Activated T-helper 9 cell treated with anti-CD3 and anti-CD28 coated beads, Interleukin-2, amount 50 U/mL, for 16 hours (primary cell): ENCODE results near the gene MMP24OS.
"Not testable (repeated sequence)": the region's sequence is repeated elsewhere in the genome, so short reads cannot be mapped to it uniquely, and the experiment has no call there.

Source experiments
- DNase-seq: peaks from one replicate; pipeline ENCODE4 v3.0.0-alpha.2; 2020; ENCODE audit warnings: low read depth

The MMP24OS gene

GRCh38 chr20:35277531-35278395, at the start of gene MMP24OS:
Gene MMP24OS (minus strand): TSS chr20:35278122. CDS start chr20:35277929, 193 bp downstream.
- DNase-seq, result peak; percentile 81

- no peak for DNase-seq
Observed at GRCh38 chr20:35327074-35327976, 49.4 kb upstream of the MMP24OS start.

GRCh38 chr20:35326740-35327073, 48.8 kb upstream of the MMP24OS start:
- no peak for DNase-seq

- DNase-seq, result no peak
Observed at GRCh38 chr20:35326021-35326739, 48.3 kb upstream of the MMP24OS start.

GRCh38 chr20:35325401-35325800, 47.5 kb upstream of the MMP24OS start:
- DNase-seq, result no peak

GRCh38 chr20:35320396-35321126, 42.6 kb upstream of the MMP24OS start:
- no peak for DNase-seq

GRCh38 chr20:35319871-35320197, 41.9 kb upstream of the MMP24OS start:
- DNase-seq, result no peak

- DNase-seq, result no peak
Observed at GRCh38 chr20:35319192-35319870, 41.4 kb upstream of the MMP24OS start.

- no peak for DNase-seq
Observed at GRCh38 chr20:35318502-35319157, 40.7 kb upstream of the MMP24OS start.

GRCh38 chr20:35317416-35318210, 39.7 kb upstream of the MMP24OS start:
- no peak for DNase-seq

- DNase-seq, result no peak
Observed at GRCh38 chr20:35316086-35316485, 38.2 kb upstream of the MMP24OS start.

- DNase-seq, result not testable (repeated sequence)
Observed at GRCh38 chr20:35315632-35316020, 37.7 kb upstream of the MMP24OS start.

- DNase-seq, result no peak
Observed at GRCh38 chr20:35314816-35315631, 37.1 kb upstream of the MMP24OS start.

GRCh38 chr20:35312318-35312717, 34.4 kb upstream of the MMP24OS start:
- DNase-seq, result no peak

GRCh38 chr20:35311822-35312221, 33.9 kb upstream of the MMP24OS start:
- DNase-seq, result no peak

- peak; percentile 42 for DNase-seq
Observed at GRCh38 chr20:35311409-35311808, 33.5 kb upstream of the MMP24OS start.

- no peak for DNase-seq
Observed at GRCh38 chr20:35307666-35308653, 30.0 kb upstream of the MMP24OS start.
